Brain microvascular endothelial cell (primary cell): ENCODE results near the gene TJAP1.

ENCODE experiments used
- DNase-seq: peaks from one replicate; pipeline ENCODE4 v3.0.0-alpha.2; 2020
- H3K27ac ChIP-seq: fragments of 250-450 bp; sonication (Bioruptor Pico); 2 replicates; pipeline ENCODE4 v1.5.1; 2020; ENCODE audit warnings: mild to moderate bottlenecking, moderate library complexity
- H3K27me3 ChIP-seq: fragments of 250-450 bp; sonication (Bioruptor Pico); replicated peaks from 2 replicates; pipeline ENCODE4 v1.5.1; 2020; ENCODE audit warnings: mild to moderate bottlenecking
- H3K36me3 ChIP-seq: fragments of 250-450 bp; sonication (Bioruptor Pico); replicated peaks from 2 replicates; pipeline ENCODE4 v1.5.1; 2020; ENCODE audit warnings: mild to moderate bottlenecking
- H3K4me3 ChIP-seq: 2 replicates; pipeline ENCODE4 v1.5.1; 2011; ENCODE audit warnings: low read depth, mild to moderate bottlenecking, control low read depth, low read length, moderate library complexity
- in situ Hi-C: cut with HindIII; loops from 2 replicates; pipeline ENCODE4 v1.10.0; 2017; ENCODE audit warnings: low sequenced_read_pairs, low pct_ligation_motif_present
- TF ChIP-seq, protein P1 (sequence below): IDR thresholded peaks from 2 replicates; pipeline ENCODE4 v1.5.1; 2011; ENCODE audit warnings: low read depth, mild to moderate bottlenecking, moderate library complexity, low read length, control low read depth, inconsistent platforms; ENCODE audit errors: missing control alignments

The TJAP1 gene

DNA sequence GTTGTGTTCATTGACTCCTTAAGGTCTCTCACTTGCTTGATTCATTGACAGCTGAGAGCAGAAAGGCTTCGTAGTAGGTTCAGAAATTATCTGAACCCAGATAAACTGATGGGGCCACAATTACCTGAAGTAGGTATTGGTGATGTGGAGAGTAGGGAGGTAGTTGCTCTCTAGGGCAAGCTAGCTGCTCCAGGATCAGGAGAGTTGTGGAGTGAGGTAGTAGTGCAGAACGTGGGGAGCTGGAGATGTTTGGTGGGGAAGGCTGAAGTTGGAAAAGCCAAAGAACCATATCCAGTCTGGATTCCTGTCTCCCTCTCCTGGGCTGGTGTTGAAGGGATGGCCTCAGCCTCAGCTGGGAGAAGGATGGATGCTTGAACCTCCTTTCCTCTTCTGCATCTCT lies 15.9 kb downstream of the TJAP1 start:
- H3K27me3 ChIP-seq = no peaks in the 10 kb centered on the region
- TF ChIP-seq, protein P1, sequence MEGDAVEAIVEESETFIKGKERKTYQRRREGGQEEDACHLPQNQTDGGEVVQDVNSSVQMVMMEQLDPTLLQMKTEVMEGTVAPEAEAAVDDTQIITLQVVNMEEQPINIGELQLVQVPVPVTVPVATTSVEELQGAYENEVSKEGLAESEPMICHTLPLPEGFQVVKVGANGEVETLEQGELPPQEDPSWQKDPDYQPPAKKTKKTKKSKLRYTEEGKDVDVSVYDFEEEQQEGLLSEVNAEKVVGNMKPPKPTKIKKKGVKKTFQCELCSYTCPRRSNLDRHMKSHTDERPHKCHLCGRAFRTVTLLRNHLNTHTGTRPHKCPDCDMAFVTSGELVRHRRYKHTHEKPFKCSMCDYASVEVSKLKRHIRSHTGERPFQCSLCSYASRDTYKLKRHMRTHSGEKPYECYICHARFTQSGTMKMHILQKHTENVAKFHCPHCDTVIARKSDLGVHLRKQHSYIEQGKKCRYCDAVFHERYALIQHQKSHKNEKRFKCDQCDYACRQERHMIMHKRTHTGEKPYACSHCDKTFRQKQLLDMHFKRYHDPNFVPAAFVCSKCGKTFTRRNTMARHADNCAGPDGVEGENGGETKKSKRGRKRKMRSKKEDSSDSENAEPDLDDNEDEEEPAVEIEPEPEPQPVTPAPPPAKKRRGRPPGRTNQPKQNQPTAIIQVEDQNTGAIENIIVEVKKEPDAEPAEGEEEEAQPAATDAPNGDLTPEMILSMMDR = no peak
- no peak overlapping the region for H3K27ac ChIP-seq
- no peak overlapping the region for H3K4me3 ChIP-seq
- in situ Hi-C loops = no loop called here
- peaks cover 3% of the 10 kb centered on the region for H3K36me3 ChIP-seq
- no peak for DNase-seq

DNA sequence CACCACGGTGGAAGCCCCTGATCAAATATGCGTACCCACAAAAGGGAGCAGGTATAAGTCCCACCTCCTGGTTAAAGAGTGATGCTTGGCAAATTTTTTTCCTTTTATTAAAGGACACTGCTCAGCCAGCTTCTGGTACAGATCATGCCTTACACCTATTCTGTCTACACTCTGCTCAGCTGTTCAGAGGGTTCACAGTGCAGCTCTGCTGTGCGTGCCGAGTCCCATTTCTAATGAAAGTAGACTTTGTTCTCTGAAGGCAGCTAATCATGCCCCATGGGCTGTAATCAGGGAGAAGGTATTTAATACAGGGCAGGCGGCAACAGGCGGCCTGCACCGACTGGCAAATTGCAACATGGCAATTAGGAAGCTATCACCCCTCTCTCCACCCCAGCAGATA lies 16.5 kb downstream of the TJAP1 start:
- H3K4me3 ChIP-seq = no peak overlapping the region
- DNase-seq = no peak
- TF ChIP-seq, protein P1 = no peak
- in situ Hi-C loops = no loop called here
- H3K27me3 ChIP-seq = no peaks in the 10 kb centered on the region
- H3K27ac ChIP-seq = no peak overlapping the region
- H3K36me3 ChIP-seq = peaks cover 7% of the 10 kb centered on the region

DNA sequence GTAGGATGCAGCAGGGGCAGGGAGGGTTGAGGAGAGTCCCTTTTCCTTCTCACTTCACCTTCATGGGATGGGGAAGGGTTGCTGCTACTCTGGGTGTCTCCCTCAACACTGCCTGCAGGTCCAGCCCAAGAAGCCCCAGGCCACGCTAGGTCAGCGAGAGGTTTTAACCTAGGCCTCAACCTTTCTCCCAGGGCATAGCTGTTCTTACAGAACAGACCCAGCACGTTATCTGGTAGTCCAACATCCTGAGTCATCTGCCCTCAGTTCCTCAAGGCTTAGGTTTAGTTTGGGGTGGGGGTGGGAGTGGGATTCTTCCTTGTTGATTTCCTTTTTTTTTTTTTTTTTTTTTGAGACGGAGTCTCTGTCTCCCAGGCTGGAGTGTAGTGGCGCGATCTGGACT lies 17.0 kb downstream of the TJAP1 start:
- no peak for DNase-seq
- Histone ChIP-seq H3K4me3 (no peak overlapping the region), H3K27ac (no peak overlapping the region), H3K27me3 (no peaks in the 10 kb centered on the region), H3K36me3 (peaks cover 11% of the 10 kb centered on the region)
- TF ChIP-seq, protein P1 = no peak
- in situ Hi-C loops = no loop called here

DNA sequence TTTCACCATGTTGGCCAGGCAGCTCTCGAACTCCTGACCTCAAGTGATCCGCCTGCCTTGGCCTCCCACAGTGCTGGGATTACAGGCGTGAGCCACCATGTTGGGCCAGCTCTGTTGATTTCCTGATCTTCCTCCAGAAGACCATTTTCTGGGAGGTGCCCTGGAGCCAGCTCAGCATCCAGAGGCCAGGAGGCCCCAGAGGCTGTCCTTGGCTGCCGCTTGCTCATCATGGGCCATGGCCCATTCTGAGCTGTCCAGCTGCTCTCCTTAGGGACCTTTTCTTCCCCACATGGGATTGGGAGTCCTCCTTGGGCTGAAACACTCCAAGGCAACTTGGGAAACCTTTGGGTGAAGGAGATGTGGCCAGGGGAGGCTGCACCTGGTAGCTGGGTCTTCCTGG lies 17.4 kb downstream of the TJAP1 start:
- Histone ChIP-seq H3K27ac (no peak overlapping the region), H3K27me3 (no peaks in the 10 kb centered on the region), H3K4me3 (no peak overlapping the region), H3K36me3 (peaks cover 16% of the 10 kb centered on the region)
- TF ChIP-seq, protein P1 = no peak
- DNase-seq = no peak
- in situ Hi-C loops = no loop called here

DNA sequence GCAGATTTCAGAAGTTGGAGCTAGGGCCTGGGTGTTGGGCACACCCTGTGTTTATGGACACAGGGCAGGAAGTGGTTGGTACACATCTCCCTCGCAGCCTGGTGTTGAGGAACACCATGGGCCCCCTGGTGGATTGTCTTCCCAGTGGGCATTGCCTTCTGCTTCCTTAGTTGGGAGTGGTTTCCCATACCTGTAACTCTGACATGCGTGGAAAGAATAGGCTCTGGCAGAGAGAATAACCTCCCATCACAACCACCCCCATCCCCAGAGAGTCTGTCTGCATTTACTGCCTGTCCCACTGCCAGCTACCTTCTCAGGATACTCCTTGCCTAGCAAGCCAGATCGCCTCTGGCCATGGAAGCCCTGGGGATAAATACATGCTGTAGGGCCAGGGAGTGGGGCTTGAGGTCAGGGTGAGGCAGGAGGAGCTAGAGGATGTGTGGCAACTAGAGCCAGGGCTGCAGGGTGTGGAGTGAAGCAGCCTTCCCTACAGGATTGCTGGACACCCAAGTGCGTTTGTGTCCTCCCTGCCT lies 18.1 kb downstream of the TJAP1 start:
- in situ Hi-C loops = no loop called here
- H3K27ac ChIP-seq = no peak overlapping the region
- H3K27me3 ChIP-seq = no peaks in the 10 kb centered on the region
- TF ChIP-seq, protein P1 = peak; percentile 52
- H3K4me3 ChIP-seq = no peak overlapping the region
- H3K36me3 ChIP-seq = peaks cover 23% of the 10 kb centered on the region
- no peak for DNase-seq
